ENCODE measurements around the gene CFHR5.
"Not testable (repeated sequence)": the region's sequence is repeated elsewhere in the genome, so short reads cannot be mapped to it uniquely, and the experiment has no call there.

CFHR5 gene

DNA sequence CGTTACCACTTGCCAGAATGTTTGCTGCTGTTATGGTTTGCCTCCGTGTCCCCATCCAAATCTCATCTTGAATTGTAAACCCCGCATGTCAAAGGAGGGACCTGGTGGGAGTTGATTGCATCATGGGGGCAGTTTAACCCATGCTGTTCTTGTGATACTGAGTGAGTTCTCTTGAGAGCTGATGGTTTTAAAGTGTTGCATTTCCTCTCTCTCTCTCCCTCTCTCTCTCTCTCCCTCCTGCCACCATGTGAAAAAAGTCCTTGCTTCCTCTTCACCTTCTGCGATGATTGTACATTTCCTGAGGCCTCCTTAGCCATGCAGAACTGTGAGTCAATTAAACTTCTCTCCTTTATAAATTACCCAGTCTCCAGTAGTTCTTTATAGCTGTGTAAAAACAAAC, 44.4 kb downstream of the CFHR5 start:
- no peak for DNase-seq

DNA sequence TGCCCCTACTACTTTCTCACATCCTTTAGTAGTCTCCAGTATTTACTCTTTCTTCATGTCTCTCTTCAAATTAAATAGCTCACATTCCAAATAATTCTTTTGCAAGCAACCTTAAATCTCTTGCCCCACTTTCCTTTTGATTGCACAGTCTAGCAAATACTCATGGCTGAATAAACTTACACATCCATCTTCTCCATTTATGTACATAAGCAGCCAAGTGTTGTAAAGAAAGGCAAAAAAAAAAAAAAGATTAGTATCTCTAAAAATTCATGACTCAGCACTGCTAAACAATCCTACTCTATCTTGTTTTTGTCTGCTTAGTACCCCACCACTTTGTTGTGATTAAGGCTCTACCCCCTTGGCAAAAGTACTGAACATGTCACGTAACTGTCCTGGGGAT, 47.1 kb downstream of the CFHR5 start:
- no peak for DNase-seq

DNA sequence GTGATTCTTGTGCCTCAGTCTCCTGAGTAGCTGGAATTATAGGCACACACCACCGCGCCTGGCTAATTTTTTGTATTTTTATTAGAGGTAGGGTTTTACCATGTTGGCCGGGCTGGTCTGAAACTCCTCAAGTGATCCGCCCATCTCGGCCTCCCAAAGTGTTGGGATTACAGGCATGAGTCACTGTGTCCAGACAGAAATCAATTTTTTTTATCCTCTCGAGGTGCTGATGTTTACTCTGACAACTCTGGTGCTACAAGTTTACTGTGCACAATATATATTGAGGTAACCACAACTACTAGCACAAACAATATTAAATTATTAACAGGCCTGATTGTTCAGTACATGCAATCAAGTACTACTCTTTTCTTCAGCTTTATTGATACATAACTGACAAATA, 50.0 kb downstream of the CFHR5 start:
- DNase-seq = no peak

DNA sequence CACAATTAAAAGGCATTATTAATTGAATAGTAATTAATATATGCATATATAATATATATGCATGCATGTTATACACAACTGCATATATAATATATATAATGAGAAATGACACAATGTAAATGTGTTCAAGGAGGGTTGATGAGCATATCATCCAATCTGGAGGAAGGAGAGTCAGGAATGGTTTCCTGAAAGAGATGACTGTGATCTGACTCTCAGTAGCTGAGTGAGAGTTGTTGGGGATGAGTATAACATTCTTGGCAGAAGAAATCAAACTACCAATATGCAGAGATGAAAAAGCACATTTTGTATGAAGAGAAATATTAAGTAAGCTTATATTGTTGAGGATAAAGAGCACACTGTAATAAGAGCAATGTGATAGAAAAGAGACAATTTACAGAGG, 52.4 kb downstream of the CFHR5 start:
- DNase-seq = no peak

DNA sequence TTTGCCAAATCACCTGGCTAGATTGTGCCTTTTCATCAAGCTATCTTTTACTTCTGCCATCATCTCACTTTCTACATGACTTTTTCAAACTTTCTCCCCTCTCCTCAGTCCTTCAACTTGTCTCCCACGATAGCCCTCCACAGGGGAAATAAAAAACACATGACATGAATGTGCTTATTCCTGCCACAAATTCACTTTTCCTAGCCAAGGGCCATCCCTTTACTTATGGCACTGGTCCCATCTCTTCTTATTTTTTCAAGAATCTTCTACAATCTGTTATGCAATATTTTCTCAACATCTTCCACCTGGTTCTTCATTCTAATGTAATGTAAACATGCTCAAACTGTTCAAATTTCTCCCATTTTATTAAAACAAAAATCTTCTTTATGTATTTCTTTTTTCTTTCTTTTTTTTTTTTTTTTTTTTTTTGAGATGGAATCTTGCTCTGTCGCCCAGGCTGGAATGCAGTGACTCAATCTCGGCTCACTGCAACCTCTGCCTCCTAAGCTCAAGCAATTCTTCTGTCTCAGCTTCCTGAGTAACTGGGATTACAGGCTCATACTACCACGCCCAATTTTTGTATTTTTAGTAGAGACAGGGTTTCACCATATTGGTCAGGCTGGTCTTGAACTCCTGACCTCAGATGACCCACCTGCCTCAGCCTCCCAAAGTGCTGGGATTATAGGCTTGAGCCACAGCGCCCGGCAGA, 57.4 kb downstream of the CFHR5 start:
- not testable (repeated sequence) for DNase-seq

DNA sequence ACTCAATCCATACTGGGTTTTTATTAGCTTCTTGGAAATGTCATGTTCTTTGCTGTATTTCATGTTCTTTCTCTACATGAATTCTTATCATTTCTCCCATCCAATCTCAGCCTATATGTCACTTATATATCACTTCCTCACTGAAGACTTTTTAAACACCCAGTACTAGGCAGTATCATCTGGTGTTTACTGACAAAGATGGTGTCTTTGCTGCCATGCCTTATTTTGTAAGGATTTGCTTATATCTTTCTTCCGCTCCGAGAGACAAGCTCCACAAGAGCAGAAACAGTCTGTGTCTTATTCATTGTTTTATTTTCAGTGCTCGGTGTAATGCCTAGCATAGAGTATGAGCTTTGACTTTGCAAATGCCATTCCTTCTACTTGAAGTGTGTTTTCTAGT, 59.5 kb downstream of the CFHR5 start:
- no peak for DNase-seq

DNA sequence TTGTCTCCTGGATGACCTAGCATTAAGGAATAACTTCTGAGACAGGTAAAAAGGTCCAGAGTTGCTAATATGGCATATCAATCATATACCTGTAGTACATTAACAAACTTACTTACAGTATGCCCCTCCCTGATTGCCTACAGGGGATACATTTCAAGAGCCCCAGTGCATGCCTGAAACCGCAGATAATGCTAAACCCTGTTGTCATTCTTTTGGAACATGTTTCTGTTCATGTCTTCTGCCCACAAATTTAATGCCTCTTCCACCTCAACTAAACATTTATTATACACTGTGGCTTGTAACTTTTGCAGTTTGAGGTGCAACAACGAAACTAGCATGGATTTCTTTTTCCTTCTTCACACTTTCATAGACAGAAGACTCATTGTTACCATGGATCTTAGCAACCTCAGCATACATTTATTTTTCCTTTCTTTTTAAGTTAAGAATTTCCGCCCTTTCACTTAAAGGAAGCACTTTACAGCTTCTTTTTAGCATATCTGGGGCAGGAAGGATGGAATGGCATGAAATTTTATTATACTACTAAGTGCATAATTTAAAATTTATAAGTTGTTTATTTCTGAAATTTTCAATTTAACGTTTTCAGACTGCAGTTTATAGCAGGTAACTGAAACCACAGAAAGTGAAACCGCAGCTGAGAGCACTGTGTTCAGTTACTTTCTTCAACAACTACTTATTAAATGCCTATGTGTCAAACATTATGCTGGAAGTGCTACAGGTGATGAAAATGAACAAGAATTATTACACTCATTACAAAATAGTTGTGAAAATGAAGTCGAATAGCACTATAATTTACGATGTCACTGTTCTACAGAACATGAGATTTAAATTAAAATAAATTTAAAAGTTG, 64.4 kb downstream of the CFHR5 start:
- DNase-seq = no peak

DNA sequence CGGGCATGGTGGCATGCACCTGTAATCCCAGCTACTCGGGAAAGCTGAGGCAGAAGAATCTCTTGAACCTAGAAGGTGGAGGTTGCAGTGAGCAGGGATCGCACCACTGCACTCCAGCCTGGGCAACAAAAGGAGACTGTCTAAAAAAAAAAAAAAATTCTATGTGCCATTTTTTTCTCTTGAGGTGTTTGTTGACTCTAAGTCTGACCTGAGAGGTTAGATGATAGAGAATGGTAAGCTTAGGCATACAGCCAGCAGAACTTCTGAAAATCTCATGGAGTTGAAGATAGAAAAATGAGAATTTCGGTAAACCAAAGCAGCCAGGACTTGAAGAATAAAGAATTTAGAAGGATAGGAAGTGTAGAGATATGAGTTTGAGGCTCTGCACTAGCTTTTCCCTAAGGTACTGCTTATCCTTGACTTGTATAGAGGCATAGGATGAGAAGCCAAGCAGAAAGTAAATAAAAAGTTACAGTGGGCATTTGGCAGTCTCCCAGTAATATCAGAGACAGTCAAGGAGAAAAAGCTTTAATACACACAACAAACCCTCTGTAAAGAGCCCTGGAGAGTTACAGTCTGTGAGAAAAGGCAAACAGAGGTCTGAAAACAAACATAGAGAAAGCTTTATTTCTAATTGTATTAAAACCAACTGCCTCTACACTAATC, 65.5 kb downstream of the CFHR5 start:
- DNase-seq = no peak

DNA sequence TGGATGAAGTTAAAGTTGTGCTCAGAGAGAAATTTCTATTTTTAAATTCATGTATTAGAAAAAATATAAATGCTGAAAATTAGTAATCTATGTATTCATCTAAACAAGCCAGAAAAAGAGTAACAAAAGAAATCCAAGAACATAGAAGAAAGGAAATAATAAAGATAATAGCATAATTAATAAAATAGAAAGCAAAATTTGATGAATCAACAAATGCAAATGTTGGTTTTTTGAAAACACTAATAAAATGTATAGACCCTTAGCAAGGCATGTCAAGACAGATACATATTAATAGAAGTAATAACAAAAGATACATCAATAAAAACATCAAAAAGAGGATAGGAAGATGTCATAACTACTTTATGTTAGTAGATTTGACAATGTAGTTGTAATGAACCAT, 71.7 kb downstream of the CFHR5 start:
- DNase-seq = no peak
